Activated naive CD8-positive, alpha-beta T cell treated with anti-CD3 and anti-CD28 coated beads, Interleukin-2, amount 10 ng/mL, durations not matched to agents 7 days and 5 days (primary cell): ENCODE results near the gene WNT16. TPM values are rescaled to one million over a fixed set of nuclear protein-coding genes. Genes with fewer than 3 reads are reported as not detected.

Experiments used
- ATAC-seq: fragments of 150-1000 bp; cut with Tn5 transposase; one replicate; pipeline ENCODE4 v1.10.0; 2021; ENCODE audit warnings: low read depth, moderate library complexity
- POLR2A ChIA-PET: fragments of 350-600 bp; sonication (Branson Sonifier 250); formaldehyde crosslinking; loops from one replicate; lab custom pipeline; 2021; ENCODE audit warnings: antibody characterized with exemption; lab: Charles Lee
- DNase-seq: peaks from one replicate; pipeline ENCODE4 v3.0.0; 2021
- H3K27ac Mint-ChIP-seq: one replicate; pipeline ENCODE4 v1.8.0; 2022; ENCODE audit warnings: mild to moderate bottlenecking, mixed read lengths
- H3K27me3 Mint-ChIP-seq: one replicate; pipeline ENCODE4 v1.8.0; 2022; ENCODE audit warnings: mild to moderate bottlenecking, moderate library complexity, mixed read lengths
- H3K36me3 Mint-ChIP-seq: one replicate; pipeline ENCODE4 v1.8.0; 2021; ENCODE audit warnings: mild to moderate bottlenecking, mixed read lengths
- H3K4me1 Mint-ChIP-seq: one replicate; pipeline ENCODE4 v1.8.0; 2021; ENCODE audit warnings: mixed read lengths
- H3K4me3 Mint-ChIP-seq: one replicate; pipeline ENCODE4 v1.8.0; 2022; ENCODE audit warnings: mild to moderate bottlenecking, moderate library complexity, mixed read lengths
- H3K9me3 Mint-ChIP-seq: one replicate; pipeline ENCODE4 v1.8.0; 2021; ENCODE audit warnings: mixed read lengths
- total RNA-seq, 2 experiments: library from RNA; stranded (reverse); gene quantifications; one replicate each; pipeline ENCODE4 v1.2.3, GENCODE V29; 2021

The WNT16 gene
- total RNA-seq, 2 experiments from 2014 or later: not detected

- H3K27me3 Mint-ChIP-seq: peaks cover 23% of the 10 kb centered on the region
- H3K4me3 Mint-ChIP-seq: no peak overlapping the region
- no peaks in the 10 kb centered on the region for H3K36me3 Mint-ChIP-seq
- H3K4me1 Mint-ChIP-seq: no peaks in the 10 kb centered on the region
- DNase-seq (no peak), ATAC-seq (no peak)
- H3K9me3 Mint-ChIP-seq: no peaks in the 10 kb centered on the region
- POLR2A ChIA-PET: no interaction called here
- H3K27ac Mint-ChIP-seq: no peak overlapping the region
These were observed 6.3 kb upstream of the WNT16 start for GRCh38 chr7:121322460-121322859.

DNA sequence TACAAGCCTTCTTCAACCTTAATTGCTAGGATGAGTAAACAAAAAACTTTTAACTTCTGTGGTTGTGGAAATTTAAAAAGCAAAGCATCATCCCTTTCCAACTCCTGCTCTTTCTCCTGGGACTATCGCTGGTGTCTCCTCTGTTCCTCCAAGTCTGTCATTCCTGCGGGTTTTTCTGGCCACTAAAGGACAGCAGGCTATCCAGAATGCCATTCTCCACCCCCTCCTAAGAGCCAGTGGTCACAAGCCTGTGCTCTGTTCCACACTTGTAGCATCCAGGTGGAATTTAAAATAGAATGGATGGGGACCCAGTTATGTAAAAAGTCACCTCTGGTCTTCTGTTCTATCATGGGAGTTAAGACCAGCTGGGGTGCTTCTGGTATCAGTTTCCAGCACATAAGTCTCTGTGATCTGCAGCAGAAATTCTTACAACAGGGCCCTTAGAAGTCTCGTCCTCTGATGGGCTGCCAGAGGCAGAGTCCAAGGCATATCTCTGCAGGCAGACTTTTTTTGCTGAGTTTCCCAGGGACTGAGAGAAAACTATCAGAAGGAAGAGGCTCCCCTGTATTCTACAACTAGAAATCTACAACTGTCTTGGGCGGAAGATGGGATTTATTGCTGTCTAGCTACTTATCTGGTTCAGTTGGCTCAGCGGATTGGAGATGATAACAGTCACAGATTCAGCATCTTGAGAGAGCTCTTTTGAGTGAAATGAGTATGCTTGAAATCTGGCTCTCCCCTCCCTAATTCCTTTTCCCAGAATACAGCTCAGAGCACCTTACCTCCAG, 5.1 kb upstream of the WNT16 start:
- POLR2A ChIA-PET: no interaction called here
- ATAC-seq: no peak
- Mint-ChIP-seq H3K36me3 (no peaks in the 10 kb centered on the region), H3K27me3 (peaks cover 36% of the 10 kb centered on the region), H3K4me1 (no peaks in the 10 kb centered on the region), H3K4me3 (no peak overlapping the region), H3K9me3 (no peaks in the 10 kb centered on the region), H3K27ac (no peak overlapping the region)
- no peak for DNase-seq

DNA sequence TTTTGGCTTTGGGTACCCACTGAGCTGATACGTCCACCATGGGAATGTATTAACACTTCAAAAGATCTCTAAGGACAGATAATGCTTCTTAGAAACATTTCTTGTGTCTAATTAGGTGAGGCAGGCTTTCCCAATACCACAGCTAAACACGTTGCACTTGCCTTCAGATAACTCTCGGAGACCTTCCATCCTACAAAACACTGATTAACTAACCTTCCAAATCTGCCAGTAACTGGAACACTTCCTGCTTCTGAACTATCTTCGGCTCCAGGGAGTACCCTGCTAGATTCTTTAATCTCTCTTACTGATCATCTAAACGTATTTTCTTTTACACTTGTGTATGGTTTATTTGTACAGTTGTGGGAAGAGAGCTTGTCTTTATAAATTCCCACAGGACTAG, 1.1 kb upstream of the WNT16 start:
- H3K27me3 Mint-ChIP-seq: peaks cover 72% of the 10 kb centered on the region
- ATAC-seq (no peak), DNase-seq (no peak)
- POLR2A ChIA-PET: no interaction called here
- H3K4me3 Mint-ChIP-seq: no peak overlapping the region
- H3K9me3 Mint-ChIP-seq: no peaks in the 10 kb centered on the region
- peaks cover 10% of the 10 kb centered on the region for H3K4me1 Mint-ChIP-seq
- no peaks in the 10 kb centered on the region for H3K36me3 Mint-ChIP-seq
- H3K27ac Mint-ChIP-seq: no peak overlapping the region

DNA sequence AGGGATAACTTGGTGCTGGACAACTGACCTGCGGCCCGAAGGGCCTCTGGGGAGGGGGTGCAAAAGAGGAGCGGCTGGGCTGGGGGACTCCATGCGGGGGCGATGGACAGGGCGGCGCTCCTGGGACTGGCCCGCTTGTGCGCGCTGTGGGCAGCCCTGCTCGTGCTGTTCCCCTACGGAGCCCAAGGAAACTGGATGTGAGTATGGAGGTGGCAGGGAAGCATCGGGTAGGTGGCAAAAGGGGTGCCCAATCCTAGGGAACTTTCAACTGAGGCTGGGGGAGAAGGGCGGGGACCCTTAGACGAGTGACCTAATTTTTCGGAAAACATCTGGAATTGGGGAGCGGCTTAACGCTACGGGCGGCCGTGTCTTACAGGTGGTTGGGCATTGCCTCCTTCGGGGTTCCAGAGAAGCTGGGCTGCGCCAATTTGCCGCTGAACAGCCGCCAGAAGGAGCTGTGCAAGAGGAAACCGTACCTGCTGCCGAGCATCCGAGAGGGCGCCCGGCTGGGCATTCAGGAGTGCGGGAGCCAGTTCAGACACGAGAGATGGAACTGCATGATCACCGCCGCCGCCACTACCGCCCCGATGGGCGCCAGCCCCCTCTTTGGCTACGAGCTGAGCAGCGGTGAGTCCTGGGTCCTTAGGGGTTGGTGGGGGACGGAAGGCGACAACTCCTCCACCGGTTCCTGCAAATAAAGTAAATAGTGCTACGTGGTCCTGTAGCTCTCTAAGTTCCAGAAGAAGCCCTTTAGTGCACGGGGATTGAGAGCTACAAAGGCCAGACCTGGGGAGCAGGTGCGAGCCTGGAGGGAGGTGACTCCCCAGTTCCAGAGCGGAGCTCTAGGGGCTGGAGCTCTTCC, 622 bp downstream of the WNT16 start:
- no peak overlapping the region for H3K27ac Mint-ChIP-seq
- H3K4me1 Mint-ChIP-seq: peaks cover 10% of the 10 kb centered on the region
- DNase-seq (peak; percentile 40), ATAC-seq (peak; percentile 58)
- POLR2A ChIA-PET: no interaction called here
- H3K27me3 Mint-ChIP-seq: peaks cover 67% of the 10 kb centered on the region
- peak overlapping the region; percentile 61 for H3K4me3 Mint-ChIP-seq
- H3K9me3 Mint-ChIP-seq: no peaks in the 10 kb centered on the region
- no peaks in the 10 kb centered on the region for H3K36me3 Mint-ChIP-seq

GRCh38 chr7:121330053-121330833, 1.4 kb downstream of the WNT16 start:
- Mint-ChIP-seq H3K9me3 (no peaks in the 10 kb centered on the region), H3K27ac (no peak overlapping the region), H3K4me1 (peaks cover 10% of the 10 kb centered on the region), H3K4me3 (peak overlapping the region; percentile 61), H3K36me3 (no peaks in the 10 kb centered on the region), H3K27me3 (peaks cover 69% of the 10 kb centered on the region)
- POLR2A ChIA-PET: no interaction called here
- peak; percentile 39 for ATAC-seq
- DNase-seq: no peak

DNA sequence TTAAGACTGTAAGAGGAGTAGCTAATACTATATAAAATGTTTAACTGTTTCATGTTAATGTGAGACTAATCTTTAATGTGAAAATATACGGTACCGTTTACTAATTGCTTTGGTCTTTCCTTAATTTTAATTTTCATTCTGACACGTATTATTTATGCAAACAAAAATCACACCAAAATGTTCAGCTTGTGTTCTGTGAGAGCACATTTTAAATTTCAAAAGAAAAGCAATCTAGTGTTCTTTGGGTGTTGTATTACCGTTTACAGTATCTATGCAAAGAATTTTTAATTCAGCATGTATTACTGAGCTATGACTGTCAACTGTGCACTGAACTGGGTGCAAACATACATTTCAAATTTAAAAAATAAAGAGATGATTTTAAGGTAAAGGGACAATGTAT, 2.2 kb downstream of the WNT16 start:
- POLR2A ChIA-PET: no interaction called here
- Mint-ChIP-seq H3K27me3 (peaks cover 70% of the 10 kb centered on the region), H3K36me3 (no peaks in the 10 kb centered on the region), H3K27ac (no peak overlapping the region), H3K4me1 (peaks cover 10% of the 10 kb centered on the region), H3K4me3 (no peak overlapping the region), H3K9me3 (no peaks in the 10 kb centered on the region)
- no peak for DNase-seq
- no peak for ATAC-seq

GRCh38 chr7:121331574-121331973, 2.8 kb downstream of the WNT16 start:
- POLR2A ChIA-PET: interaction anchor here (0.6 kb wide), 1 partner anchor 1198 kb away, joined by 3 read pairs; no protein-coding TSS in a partner anchor
- Mint-ChIP-seq H3K4me3 (no peak overlapping the region), H3K9me3 (no peaks in the 10 kb centered on the region), H3K27me3 (peaks cover 68% of the 10 kb centered on the region), H3K27ac (no peak overlapping the region), H3K4me1 (peaks cover 10% of the 10 kb centered on the region), H3K36me3 (no peaks in the 10 kb centered on the region)
- ATAC-seq (no peak), DNase-seq (no peak)

DNA sequence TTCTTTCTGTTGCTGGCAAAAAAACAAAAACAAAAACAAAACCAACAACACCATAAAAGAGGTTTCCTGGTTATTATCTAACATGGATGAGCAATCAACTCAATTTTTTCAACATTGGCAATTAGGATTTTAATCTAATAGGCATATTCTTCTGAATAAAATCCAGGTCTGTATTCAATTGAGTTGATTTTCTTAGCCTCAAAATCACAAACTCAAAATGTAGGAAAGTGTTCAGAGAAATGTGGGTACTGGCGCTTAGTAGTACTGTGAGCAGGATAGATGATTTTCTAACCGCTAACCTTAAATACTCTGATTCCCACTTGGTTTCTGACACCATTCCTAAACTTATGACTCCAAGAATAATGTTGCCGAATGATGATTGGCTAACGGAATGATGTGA, 5.6 kb downstream of the WNT16 start:
- Mint-ChIP-seq H3K36me3 (no peaks in the 10 kb centered on the region), H3K4me3 (no peak overlapping the region), H3K4me1 (peaks cover 5% of the 10 kb centered on the region), H3K27me3 (peaks cover 49% of the 10 kb centered on the region), H3K9me3 (no peaks in the 10 kb centered on the region), H3K27ac (no peak overlapping the region)
- ATAC-seq (no peak), DNase-seq (no peak)
- POLR2A ChIA-PET: no interaction called here

DNA sequence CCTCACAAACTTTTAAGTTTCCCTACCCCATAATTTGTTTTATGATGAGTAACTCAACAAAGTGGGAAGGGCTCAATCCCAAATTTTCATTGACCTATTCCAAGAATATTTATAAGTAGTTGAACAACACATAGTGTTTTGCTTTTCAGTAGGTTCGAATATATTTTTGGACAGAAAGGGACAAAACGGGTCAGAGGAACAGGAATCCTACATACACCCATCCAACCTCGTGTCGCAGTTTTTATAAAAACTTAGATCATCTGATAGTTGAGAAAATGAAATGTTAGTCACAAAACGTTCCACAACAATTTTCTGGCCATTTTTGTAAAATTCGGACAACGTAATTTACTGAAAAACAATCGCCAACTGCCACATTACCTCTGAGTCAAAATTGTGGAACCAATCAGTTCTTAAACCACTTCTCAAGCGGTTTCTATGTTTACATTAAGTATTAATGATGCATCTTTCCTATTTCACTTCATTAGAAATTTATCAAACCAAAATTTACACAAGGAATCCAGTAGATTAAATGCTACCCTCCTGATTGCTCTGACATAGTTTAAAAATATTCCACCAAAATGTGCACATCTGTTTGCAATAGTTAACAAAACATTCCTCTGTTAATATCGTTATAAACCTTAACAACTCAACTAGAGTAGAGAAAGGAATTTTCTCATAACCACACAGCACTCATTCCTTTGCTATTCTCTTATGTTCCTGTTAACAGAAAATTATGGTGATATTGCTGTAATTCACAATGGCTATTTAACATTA, 6.3 kb downstream of the WNT16 start:
- ATAC-seq (no peak), DNase-seq (no peak)
- H3K9me3 Mint-ChIP-seq: no peaks in the 10 kb centered on the region
- no peak overlapping the region for H3K4me3 Mint-ChIP-seq
- H3K27me3 Mint-ChIP-seq: peaks cover 43% of the 10 kb centered on the region
- no peaks in the 10 kb centered on the region for H3K36me3 Mint-ChIP-seq
- no peak overlapping the region for H3K27ac Mint-ChIP-seq
- peaks cover 5% of the 10 kb centered on the region for H3K4me1 Mint-ChIP-seq
- POLR2A ChIA-PET: no interaction called here

- Mint-ChIP-seq H3K36me3 (no peaks in the 10 kb centered on the region), H3K27ac (no peak overlapping the region), H3K9me3 (no peaks in the 10 kb centered on the region), H3K4me1 (no peaks in the 10 kb centered on the region), H3K27me3 (peaks cover 28% of the 10 kb centered on the region), H3K4me3 (no peak overlapping the region)
- ATAC-seq (no peak), DNase-seq (no peak)
- POLR2A ChIA-PET: no interaction called here
These were observed 7.8 kb downstream of the WNT16 start for GRCh38 chr7:121336579-121336978.

DNA sequence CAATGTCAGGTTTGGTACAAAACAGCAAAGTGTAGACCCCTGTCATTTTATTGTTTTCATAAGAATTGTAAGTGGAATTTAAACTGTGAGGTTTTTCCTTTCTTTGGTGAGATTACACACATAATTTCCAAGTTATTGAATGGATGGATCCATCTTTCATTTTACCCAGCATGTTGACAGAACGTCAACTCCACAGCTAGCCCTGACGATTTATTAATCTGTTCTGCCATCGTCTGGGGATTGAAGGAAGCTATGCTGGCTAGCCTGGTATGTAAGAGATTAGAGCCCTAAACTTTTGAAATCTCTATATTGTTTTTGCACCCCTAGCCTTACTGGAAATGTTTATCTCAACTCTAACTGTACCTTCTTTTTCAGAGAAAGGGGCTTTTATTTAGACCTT, 8.6 kb downstream of the WNT16 start:
- peaks cover 21% of the 10 kb centered on the region for H3K27me3 Mint-ChIP-seq
- no peak for ATAC-seq
- no peaks in the 10 kb centered on the region for H3K36me3 Mint-ChIP-seq

DNA sequence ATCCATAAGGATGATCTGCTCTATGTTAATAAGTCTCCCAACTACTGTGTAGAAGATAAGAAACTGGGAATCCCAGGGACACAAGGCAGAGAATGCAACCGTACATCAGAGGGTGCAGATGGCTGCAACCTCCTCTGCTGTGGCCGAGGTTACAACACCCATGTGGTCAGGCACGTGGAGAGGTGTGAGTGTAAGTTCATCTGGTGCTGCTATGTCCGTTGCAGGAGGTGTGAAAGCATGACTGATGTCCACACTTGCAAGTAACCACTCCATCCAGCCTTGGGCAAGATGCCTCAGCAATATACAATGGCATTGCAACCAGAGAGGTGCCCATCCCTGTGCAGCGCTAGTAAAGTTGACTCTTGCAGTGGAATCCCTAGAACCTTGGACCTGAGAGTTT, 10.3 kb downstream of the WNT16 start:
- H3K27me3 Mint-ChIP-seq: peaks cover 17% of the 10 kb centered on the region
- no peaks in the 10 kb centered on the region for H3K36me3 Mint-ChIP-seq
- no peaks in the 10 kb centered on the region for H3K4me1 Mint-ChIP-seq
- DNase-seq (no peak), ATAC-seq (no peak)
- H3K4me3 Mint-ChIP-seq: no peak overlapping the region
- H3K27ac Mint-ChIP-seq: no peak overlapping the region
- no peaks in the 10 kb centered on the region for H3K9me3 Mint-ChIP-seq
- POLR2A ChIA-PET: no interaction called here

More for the DNA sequence above, 8.6 kb downstream of the WNT16 start:
- POLR2A ChIA-PET: no interaction called here
- no peaks in the 10 kb centered on the region for H3K9me3 Mint-ChIP-seq
- H3K4me3 Mint-ChIP-seq: no peak overlapping the region
- no peaks in the 10 kb centered on the region for H3K4me1 Mint-ChIP-seq
- DNase-seq: no peak
- no peak overlapping the region for H3K27ac Mint-ChIP-seq

GRCh38 chr7:121341933-121342332, 13.1 kb downstream of the WNT16 start:
- H3K27me3 Mint-ChIP-seq: no peaks in the 10 kb centered on the region
- peaks cover 1% of the 10 kb centered on the region for H3K36me3 Mint-ChIP-seq
- H3K4me1 Mint-ChIP-seq: no peaks in the 10 kb centered on the region
- POLR2A ChIA-PET: no interaction called here
- no peak overlapping the region for H3K4me3 Mint-ChIP-seq
- H3K9me3 Mint-ChIP-seq: no peaks in the 10 kb centered on the region
- no peak overlapping the region for H3K27ac Mint-ChIP-seq
- DNase-seq: no peak
- ATAC-seq: no peak
